ENCODE results near the gene LRIG3.

- TF ChIP-seq, protein P1, sequence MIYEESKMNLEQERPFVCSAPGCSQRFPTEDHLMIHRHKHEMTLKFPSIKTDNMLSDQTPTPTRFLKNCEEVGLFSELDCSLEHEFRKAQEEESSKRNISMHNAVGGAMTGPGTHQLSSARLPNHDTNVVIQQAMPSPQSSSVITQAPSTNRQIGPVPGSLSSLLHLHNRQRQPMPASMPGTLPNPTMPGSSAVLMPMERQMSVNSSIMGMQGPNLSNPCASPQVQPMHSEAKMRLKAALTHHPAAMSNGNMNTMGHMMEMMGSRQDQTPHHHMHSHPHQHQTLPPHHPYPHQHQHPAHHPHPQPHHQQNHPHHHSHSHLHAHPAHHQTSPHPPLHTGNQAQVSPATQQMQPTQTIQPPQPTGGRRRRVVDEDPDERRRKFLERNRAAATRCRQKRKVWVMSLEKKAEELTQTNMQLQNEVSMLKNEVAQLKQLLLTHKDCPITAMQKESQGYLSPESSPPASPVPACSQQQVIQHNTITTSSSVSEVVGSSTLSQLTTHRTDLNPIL (CRISPR knock-in tag; IDR thresholded peaks at IDR 0.05; ENCODE audit: low read depth) = no peak
- no peak for TF ChIP-seq ARNTL (CRISPR knock-in tag; IDR thresholded peaks at IDR 0.05; ENCODE audit: borderline replicate concordance, low read depth)
- TF ChIP-seq PATZ1 (CRISPR knock-in tag; IDR thresholded peaks at IDR 0.05; ENCODE audit: borderline replicate concordance) = no peak
- TF ChIP-seq RARB (CRISPR knock-in tag; IDR thresholded peaks at IDR 0.05) = no peak
- TF ChIP-seq ZFP3 (CRISPR knock-in tag; IDR thresholded peaks at IDR 0.05) = no peak
- TF ChIP-seq BACH2 (CRISPR knock-in tag; IDR thresholded peaks at IDR 0.05; ENCODE audit: borderline replicate concordance) = no peak
- TF ChIP-seq ZC3H10 (CRISPR knock-in tag; IDR thresholded peaks at IDR 0.05) = no peak
- no peak for TF ChIP-seq GLIS3 (CRISPR knock-in tag; IDR thresholded peaks at IDR 0.05)
- no peak for TF ChIP-seq CSDC2 (CRISPR knock-in tag; IDR thresholded peaks at IDR 0.05)
Measured at GRCh38 chr12:58915634-58916033, 4.7 kb downstream of the LRIG3 start.

Data from SK-N-SH treated with all-trans-retinoic acid at 6 μM for 48 hours (cell line).